ENCODE measurements around the gene EVL. TPM values are rescaled to one million over a fixed set of nuclear protein-coding genes. Genes with fewer than 3 reads are reported as not detected.

EVL gene
- total and polyA plus RNA-seq, 10 of the 15 experiments (the other 5 are each of a cell fraction or from before 2014, with no cell fraction given): 11.9 to 341 (median 89.8) TPM

- TF ChIP-seq SMAD1 (IDR thresholded peaks at IDR 0.05; ENCODE audit: low read depth, partially characterized antibody): no peak
Observed at GRCh38 chr14:100020629-100021028, 44.6 kb upstream of the EVL start (continued).

- POLR2A ChIA-PET: interaction anchor here (0.5 to 0.9 kb wide), 6 partner anchors 8 to 77 kb away, joined by 3 to 7 read pairs (median 3); no protein-coding TSS in a partner anchor
- TF ChIP-seq, protein P1, sequence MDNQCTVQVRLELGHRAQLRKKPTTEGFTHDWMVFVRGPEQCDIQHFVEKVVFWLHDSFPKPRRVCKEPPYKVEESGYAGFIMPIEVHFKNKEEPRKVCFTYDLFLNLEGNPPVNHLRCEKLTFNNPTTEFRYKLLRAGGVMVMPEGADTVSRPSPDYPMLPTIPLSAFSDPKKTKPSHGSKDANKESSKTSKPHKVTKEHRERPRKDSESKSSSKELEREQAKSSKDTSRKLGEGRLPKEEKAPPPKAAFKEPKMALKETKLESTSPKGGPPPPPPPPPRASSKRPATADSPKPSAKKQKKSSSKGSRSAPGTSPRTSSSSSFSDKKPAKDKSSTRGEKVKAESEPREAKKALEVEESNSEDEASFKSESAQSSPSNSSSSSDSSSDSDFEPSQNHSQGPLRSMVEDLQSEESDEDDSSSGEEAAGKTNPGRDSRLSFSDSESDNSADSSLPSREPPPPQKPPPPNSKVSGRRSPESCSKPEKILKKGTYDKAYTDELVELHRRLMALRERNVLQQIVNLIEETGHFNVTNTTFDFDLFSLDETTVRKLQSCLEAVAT (IDR thresholded peaks at IDR 0.05): no peak
- TF ChIP-seq ETV6 (conservative IDR thresholded peaks at IDR 0.05 in 1 of 2, IDR thresholded peaks at IDR 0.05 in 1 of 2; ENCODE audit: borderline replicate concordance in 1 of 2, low read depth in 1 of 2) (no peak), ASH2L (IDR thresholded peaks at IDR 0.05; ENCODE audit: borderline replicate concordance, low read depth) (no peak), KAT2A (conservative IDR thresholded peaks at IDR 0.05; ENCODE audit: control insufficient read depth, low read depth, low read length) (no peak), E2F8 (IDR thresholded peaks at IDR 0.05; ENCODE audit: low read depth, partially characterized antibody) (no peak), NFIC (IDR thresholded peaks at IDR 0.05; ENCODE audit: low read depth, low read length) (no peak), TCF7 (IDR thresholded peaks at IDR 0.05; ENCODE audit: borderline replicate concordance) (no peak), RELA (IDR thresholded peaks at IDR 0.05; ENCODE audit: borderline replicate concordance, partially characterized antibody) (no peak), CBFB (IDR thresholded peaks at IDR 0.05; ENCODE audit: low read depth) (no peak), SIN3A (IDR thresholded peaks at IDR 0.05; ENCODE audit: low read depth, low read length) (no peak), SUPT20H (IDR thresholded peaks at IDR 0.05; ENCODE audit: borderline replicate concordance, control insufficient read depth, low read depth, low read length) (no peak), SMAD5 (IDR thresholded peaks at IDR 0.05; ENCODE audit: low read depth) (no peak)
- TF ChIP-seq, protein P2, sequence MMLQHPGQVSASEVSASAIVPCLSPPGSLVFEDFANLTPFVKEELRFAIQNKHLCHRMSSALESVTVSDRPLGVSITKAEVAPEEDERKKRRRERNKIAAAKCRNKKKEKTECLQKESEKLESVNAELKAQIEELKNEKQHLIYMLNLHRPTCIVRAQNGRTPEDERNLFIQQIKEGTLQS (IDR thresholded peaks at IDR 0.05; ENCODE audit: borderline replicate concordance, extremely low read depth, low read depth, low read length): no peak
Observed at GRCh38 chr14:100022772-100023451, 42.3 kb upstream of the EVL start.

More at GRCh38 chr14:100022772-100023451, 42.3 kb upstream of the EVL start:
- ChIA-PET SMC1A (ENCODE audit: uncharacterized antibody, unreplicated experiment) (interaction anchor here (0.7 to 1.5 kb wide), 3 partner anchors 10 to 46 kb away, joined by 3 to 10 read pairs (median 3); no protein-coding TSS in a partner anchor), RAD21 (ENCODE audit: unreplicated experiment) (interaction anchor here (0.9 kb wide), 1 partner anchor 47 kb away, joined by 3 read pairs; no protein-coding TSS in a partner anchor), CTCF (interaction anchor here (1.1 to 8.0 kb wide), 2 partner anchors 40 to 61 kb away, joined by 3 to 100 read pairs; no protein-coding TSS in a partner anchor)
- in situ Hi-C loops (cut with MboI): no loop called here
- Histone ChIP-seq H3K36me3 (ENCODE audit: control insufficient read depth in 2 of 2, insufficient read depth in 2 of 2, low read length in 1 of 2) (no peaks in the 10 kb centered on the region), H3K4me1 (ENCODE audit: control insufficient read depth, insufficient read depth, low read length) (peaks cover 5% of the 10 kb centered on the region; the same call in 1 of the 2 replicates), H2AFZ (ENCODE audit: control insufficient read depth, low read depth, low read length) (no peak overlapping the region), H3K9me3 (replicated peaks; ENCODE audit: control insufficient read depth, insufficient read depth, low read length) (no peaks in the 10 kb centered on the region), H3K27me3 (replicated peaks in 1 of 2; ENCODE audit: control insufficient read depth in 2 of 2, insufficient read depth in 2 of 2, low read length in 1 of 2) (no peaks in the 10 kb centered on the region), H3K4me2 (ENCODE audit: control insufficient read depth, insufficient read depth) (no peak overlapping the region; the same call in 1 of the 2 replicates), H3K27ac (ENCODE audit: control insufficient read depth, insufficient read depth) (no peak overlapping the region), H3K4me3 (no peak overlapping the region), H3K79me2 (ENCODE audit: control insufficient read depth, insufficient read depth, low read length) (no peaks in the 10 kb centered on the region), H3K9ac (ENCODE audit: control insufficient read depth, insufficient read depth, low read length) (no peak overlapping the region), H4K20me1 (ENCODE audit: control insufficient read depth, insufficient read depth) (no peaks in the 10 kb centered on the region)
- no TSS peak for BruUV-seq (replicated peaks)
- DNase-seq (ENCODE audit: low read depth, low spot score) (no peak), ATAC-seq (peak; percentile 55), FAIRE-seq (no peak)
- 62% methylated on average over 10 of the region's 12 CpGs for WGBS (ENCODE audit: insufficient coverage, insufficient replicate concordance, low lambda C conversion rate, missing lambda C conversion rate)
- intact Hi-C loops (cut with micrococcal nuclease; ENCODE audit: unreplicated experiment): no loop called here

All from GM12878 (cell line).